ENCODE data around the gene BRD7.
A peak's percentile ranks its signal among the peaks of the same experiment; 100 is the strongest.

BRD7 gene

DNA sequence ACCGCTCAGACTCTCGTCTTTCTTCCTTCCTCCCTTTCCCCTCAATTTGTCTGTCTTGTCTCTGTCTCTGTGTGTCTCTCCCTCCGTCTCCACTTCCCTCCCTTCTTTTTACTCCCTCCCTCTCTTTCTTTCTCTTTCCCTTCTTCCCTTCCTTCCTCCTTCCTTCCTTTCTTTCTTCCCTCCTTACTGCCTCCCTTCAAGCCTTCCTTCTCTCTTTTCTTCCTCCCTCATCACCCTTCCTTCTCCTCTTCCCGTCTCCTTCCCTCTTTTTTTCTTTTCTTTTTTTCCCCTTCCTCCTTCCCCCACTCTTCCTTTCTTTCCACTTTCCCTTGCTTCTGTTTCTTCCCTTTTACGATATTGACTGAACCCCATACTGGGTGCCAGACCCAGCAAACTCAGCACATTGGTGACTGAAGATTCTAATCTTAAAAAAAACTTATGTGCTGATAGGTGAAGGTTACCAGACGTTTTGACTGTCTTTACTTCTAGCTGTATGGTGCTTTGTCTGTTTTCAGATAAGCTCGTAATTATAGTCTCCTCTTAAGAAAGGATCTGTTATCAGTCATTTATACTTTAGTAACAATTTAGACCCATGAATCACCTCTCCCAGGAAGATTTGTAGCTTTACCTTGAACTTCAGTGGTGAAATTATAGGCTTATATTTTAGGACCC, 481 bp upstream of the BRD7 start:
- in situ Hi-C loops (cut with HindIII; ENCODE audit: low pct_ligation_motif_present, low sequenced_read_pairs): no loop called here

DNA sequence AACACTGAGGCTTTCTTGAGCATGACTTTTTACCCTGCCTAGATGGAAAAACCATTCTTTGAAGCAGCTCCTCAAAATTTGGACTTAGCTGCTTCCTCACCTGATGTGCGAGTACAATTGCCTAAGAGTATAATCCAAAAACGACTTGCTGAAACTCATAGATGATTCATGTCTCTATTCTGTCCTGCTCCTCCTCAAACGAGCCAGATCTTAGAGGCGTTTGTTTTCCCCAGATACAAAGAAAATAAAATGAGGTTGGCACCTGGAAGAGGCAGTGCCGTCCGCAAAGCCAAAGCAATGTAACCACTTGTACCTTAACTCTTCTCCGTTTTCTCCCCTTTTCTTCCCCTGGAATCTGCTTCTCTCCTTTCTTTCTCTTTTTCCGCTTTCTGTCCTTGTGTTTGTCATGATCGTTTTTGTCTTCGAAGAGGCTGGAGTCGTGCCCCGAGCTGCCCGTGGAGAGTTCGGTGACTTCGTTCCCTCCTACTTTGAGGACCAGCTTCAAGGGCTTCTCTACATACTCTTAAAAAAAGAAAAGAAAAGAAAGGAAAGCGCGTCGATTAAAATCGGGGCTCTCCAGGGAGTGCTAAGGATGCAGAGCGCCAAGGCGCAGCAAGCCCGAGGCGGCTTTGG, 895 bp downstream of the BRD7 start:
- in situ Hi-C loops (cut with HindIII; ENCODE audit: low pct_ligation_motif_present, low sequenced_read_pairs): no loop called here
- TF ChIP-seq, protein P1, sequence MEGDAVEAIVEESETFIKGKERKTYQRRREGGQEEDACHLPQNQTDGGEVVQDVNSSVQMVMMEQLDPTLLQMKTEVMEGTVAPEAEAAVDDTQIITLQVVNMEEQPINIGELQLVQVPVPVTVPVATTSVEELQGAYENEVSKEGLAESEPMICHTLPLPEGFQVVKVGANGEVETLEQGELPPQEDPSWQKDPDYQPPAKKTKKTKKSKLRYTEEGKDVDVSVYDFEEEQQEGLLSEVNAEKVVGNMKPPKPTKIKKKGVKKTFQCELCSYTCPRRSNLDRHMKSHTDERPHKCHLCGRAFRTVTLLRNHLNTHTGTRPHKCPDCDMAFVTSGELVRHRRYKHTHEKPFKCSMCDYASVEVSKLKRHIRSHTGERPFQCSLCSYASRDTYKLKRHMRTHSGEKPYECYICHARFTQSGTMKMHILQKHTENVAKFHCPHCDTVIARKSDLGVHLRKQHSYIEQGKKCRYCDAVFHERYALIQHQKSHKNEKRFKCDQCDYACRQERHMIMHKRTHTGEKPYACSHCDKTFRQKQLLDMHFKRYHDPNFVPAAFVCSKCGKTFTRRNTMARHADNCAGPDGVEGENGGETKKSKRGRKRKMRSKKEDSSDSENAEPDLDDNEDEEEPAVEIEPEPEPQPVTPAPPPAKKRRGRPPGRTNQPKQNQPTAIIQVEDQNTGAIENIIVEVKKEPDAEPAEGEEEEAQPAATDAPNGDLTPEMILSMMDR (IDR thresholded peaks at IDR 0.05; ENCODE audit: low read depth, low read length, missing control alignments): no peak
- Histone ChIP-seq H3K27ac (no peak overlapping the region), H3K4me3 (ENCODE audit: low read depth, low read length) (peak overlapping the region; percentile 62), H3K36me3 (replicated peaks) (peaks cover 15% of the 10 kb centered on the region), H3K27me3 (replicated peaks) (no peaks in the 10 kb centered on the region)
- no peak for DNase-seq

More for the DNA sequence above, 481 bp upstream of the BRD7 start:
- no peak for DNase-seq
- H3K4me3 ChIP-seq (ENCODE audit: low read depth, low read length): peak overlapping the region; percentile 43
- TF ChIP-seq, protein P1 (IDR thresholded peaks at IDR 0.05; ENCODE audit: low read depth, low read length, missing control alignments): no peak
- peaks cover 8% of the 10 kb centered on the region for H3K36me3 ChIP-seq (replicated peaks)
- no peak overlapping the region for H3K27ac ChIP-seq
- no peaks in the 10 kb centered on the region for H3K27me3 ChIP-seq (replicated peaks)

DNA sequence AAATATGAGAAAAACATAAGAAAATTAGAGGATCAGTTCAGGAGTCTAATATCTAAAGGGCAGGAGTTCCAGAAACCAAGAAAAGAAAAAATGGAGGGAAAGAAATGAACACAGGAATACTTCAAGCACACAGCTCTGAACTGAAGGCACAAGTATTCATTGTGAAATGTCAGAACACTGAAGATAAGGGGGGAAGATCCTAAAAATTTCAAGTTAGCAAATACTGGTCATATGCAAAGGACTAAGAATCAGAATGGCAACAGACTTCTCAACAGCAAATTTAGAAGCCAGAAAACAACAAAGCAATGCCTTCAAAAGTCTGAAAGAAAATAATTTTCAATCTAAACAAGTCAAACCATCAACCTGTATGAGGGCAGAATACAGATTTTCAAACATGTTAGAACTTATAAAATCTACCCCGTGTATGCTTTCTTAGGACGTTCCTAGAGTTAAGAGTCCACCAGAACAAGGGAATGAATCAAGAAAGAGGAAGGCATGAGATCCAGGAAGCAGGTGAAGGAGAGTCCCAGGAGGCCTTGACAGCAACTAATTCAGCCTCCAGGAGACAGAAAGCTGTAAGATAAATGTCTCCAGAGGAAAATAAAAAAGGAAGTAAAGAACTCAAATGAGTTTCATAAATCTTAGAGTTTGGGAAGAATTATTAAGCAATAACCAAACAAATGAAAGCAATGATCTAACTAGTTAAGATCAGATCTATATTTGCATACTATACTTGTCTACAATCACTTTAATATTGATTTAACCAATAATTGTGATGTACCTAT, 2.8 kb downstream of the BRD7 start:
- in situ Hi-C loops (cut with HindIII; ENCODE audit: low pct_ligation_motif_present, low sequenced_read_pairs): no loop called here
- DNase-seq: no peak
- Histone ChIP-seq H3K27ac (no peak overlapping the region), H3K4me3 (ENCODE audit: low read depth, low read length) (no peak overlapping the region), H3K36me3 (replicated peaks) (peaks cover 27% of the 10 kb centered on the region), H3K27me3 (replicated peaks) (no peaks in the 10 kb centered on the region)
- TF ChIP-seq, protein P1 (IDR thresholded peaks at IDR 0.05; ENCODE audit: low read depth, low read length, missing control alignments): no peak

DNA sequence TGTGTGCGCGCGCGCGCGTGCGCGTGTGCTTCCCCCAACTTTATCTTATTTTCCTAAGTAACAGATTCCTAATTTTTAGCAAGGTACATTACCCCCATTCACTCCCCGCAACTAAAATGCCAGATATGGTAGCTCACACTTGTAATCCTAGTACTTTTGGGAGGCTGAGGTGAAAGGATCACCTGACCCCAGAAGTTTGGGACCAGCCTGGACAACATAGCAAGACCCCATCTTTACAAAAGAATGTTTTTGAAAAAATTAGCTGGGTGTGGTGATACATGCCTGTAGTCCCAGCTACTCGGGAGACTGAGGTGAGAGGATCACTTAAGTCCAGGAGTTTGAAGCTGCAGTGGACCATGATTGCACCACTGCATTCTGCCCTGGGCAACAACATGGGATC, 5.1 kb downstream of the BRD7 start:
- in situ Hi-C loops (cut with HindIII; ENCODE audit: low pct_ligation_motif_present, low sequenced_read_pairs): no loop called here
- H3K27me3 ChIP-seq (replicated peaks): no peaks in the 10 kb centered on the region
- H3K36me3 ChIP-seq (replicated peaks): peaks cover 39% of the 10 kb centered on the region
- no peak for DNase-seq
- no peak overlapping the region for H3K27ac ChIP-seq
- H3K4me3 ChIP-seq (ENCODE audit: low read depth, low read length): no peak overlapping the region
- TF ChIP-seq, protein P1 (IDR thresholded peaks at IDR 0.05; ENCODE audit: low read depth, low read length, missing control alignments): no peak

DNA sequence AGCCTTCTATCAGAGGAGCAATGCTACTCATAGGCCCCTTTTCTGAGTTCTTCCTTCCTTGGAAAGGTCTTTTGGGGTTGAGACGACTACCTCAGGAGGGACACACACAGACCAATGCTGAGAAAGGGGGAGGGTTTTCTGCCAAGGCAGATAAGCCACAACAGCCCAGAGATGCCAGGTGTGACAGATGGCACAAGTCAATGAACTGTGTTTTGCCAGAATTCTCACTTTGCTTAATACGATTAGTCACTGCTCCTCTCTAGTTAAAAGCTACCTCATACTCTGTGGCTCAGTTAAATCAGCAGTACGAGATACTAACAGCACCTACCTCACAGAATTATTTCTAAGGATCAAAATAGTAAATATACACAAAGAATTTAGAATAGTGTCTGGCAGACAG, 8.0 kb downstream of the BRD7 start:
- Histone ChIP-seq H3K4me3 (ENCODE audit: low read depth, low read length) (no peak overlapping the region), H3K27ac (no peak overlapping the region), H3K36me3 (replicated peaks) (peaks cover 39% of the 10 kb centered on the region), H3K27me3 (replicated peaks) (no peaks in the 10 kb centered on the region)
- TF ChIP-seq, protein P1 (IDR thresholded peaks at IDR 0.05; ENCODE audit: low read depth, low read length, missing control alignments): no peak
- in situ Hi-C loops (cut with HindIII; ENCODE audit: low pct_ligation_motif_present, low sequenced_read_pairs): no loop called here
- no peak for DNase-seq

All from brain microvascular endothelial cell (primary cell).